ENCODE data around the gene TBC1D1.
A peak's percentile ranks its signal among the peaks of the same experiment; 100 is the strongest.

TBC1D1 gene

DNA sequence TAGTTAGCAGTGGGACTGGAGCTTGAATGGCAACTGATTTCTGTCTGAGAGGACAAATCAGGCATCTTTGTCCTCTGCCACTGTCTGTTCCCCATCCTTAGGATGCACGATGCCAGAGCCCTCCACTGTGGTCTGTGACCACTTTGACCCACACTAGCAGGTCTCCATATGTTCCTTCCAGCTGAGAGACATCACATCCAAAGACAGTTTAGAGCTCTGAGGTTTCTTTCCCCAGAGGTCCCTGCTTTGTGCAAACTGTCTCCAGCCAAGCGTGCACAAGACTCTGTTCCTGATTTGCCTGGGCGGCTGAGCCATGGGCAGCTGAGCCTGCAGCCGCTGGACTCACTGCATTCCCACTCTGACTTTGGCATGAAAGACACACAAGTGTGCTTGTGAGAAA lies 167.3 kb downstream of the TBC1D1 start:
- no peak for TF ChIP-seq ZNF155 (tag by site-specific recombination; IDR thresholded peaks at IDR 0.05)
- TF ChIP-seq EGR2 (tag by site-specific recombination; IDR thresholded peaks at IDR 0.05; ENCODE audit: low read depth), result peak; percentile 39; the same call in 1 of the 2 replicates
- peak; percentile 60 for TF ChIP-seq ZFHX2 (tag by site-specific recombination; conservative IDR thresholded peaks at IDR 0.05)
- ChIA-PET POLR2A (no interaction called here), CTCF (no interaction called here)
- H3K27ac ChIP-seq (ENCODE audit: extremely low read depth, low read depth, low read length), result no peak overlapping the region
- no peaks in the 10 kb centered on the region for H3K9me3 ChIP-seq (ENCODE audit: control insufficient read depth, insufficient read depth, low read depth, low read length)
- no peaks in the 10 kb centered on the region for H3K4me1 ChIP-seq (ENCODE audit: control insufficient read depth, insufficient read depth, low read length)
- H3K36me3 ChIP-seq (ENCODE audit: control insufficient read depth in 2 of 2, insufficient read depth in 1 of 2, low read length in 2 of 2), result peaks cover 0 to 34% of the 10 kb centered on the region in 2 experiments; a peak in 1 of 3 replicates
- H3K4me3 ChIP-seq (ENCODE audit: low read depth, low read length), result no peak overlapping the region

DNA sequence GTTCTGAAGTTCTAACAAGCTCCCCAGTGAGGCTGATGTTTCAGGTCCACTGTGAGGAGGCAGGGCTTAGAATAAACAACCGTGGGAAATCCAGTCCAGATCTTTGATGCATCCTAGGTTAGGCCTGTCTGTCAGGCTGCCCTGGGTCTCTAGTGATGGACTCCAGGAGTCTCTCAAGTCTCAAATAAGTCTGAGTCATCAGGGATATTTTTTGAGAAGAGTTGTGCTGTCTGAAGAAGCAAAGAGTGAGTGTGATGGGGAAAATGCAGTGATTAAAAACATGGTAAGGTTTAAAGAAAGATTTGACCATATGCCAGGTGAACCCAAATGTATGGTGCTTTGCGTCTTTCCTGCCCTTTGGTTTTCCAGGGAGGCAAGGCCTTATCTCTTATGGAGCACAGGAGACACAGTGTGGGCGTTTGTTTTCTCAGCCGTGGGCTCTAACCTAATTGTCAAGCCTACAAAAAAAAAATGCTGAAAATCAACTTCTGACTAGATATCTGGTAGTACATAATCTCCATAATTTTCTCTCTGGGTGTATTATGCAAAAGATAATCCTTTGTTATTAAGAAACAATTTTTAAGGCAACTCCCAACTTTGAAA lies 170.0 kb downstream of the TBC1D1 start:
- H3K4me1 ChIP-seq (ENCODE audit: control insufficient read depth, insufficient read depth, low read length), result no peaks in the 10 kb centered on the region
- H3K27ac ChIP-seq (ENCODE audit: extremely low read depth, low read depth, low read length), result no peak overlapping the region
- CTCF ChIA-PET, result interaction anchor here (0.6 to 2.2 kb wide), 9 partner anchors 10 to 993 kb away, joined by 3 to 10 read pairs (median 3); no protein-coding TSS in a partner anchor
- TF ChIP-seq, protein P1, sequence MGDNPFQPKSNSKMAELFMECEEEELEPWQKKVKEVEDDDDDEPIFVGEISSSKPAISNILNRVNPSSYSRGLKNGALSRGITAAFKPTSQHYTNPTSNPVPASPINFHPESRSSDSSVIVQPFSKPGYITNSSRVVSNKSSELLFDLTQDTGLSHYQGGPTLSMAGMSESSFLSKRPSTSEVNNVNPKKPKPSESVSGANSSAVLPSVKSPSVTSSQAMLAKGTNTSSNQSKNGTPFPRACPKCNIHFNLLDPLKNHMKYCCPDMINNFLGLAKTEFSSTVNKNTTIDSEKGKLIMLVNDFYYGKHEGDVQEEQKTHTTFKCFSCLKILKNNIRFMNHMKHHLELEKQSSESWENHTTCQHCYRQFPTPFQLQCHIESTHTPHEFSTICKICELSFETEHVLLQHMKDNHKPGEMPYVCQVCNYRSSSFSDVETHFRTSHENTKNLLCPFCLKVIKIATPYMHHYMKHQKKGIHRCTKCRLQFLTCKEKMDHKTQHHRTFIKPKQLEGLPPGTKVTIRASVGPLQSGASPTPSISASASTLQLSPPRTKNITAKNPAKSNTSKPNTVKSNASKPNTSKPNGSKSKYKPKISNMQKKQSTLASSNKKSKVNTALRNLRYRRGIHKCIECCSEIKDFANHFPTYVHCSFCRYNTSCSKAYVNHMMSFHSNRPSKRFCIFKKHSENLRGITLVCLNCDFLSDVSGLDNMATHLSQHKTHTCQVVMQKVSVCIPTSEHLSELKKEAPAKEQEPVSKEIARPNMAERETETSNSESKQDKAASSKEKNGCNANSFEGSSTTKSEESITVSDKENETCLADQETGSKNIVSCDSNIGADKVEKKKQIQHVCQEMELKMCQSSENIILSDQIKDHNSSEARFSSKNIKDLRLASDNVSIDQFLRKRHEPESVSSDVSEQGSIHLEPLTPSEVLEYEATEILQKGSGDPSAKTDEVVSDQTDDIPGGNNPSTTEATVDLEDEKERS (tag by site-specific recombination; IDR thresholded peaks at IDR 0.05), result no peak
- TF ChIP-seq ZNF302 (tag by site-specific recombination; IDR thresholded peaks at IDR 0.05; ENCODE audit: low read depth), result no peak
- TF ChIP-seq GLIS1 (tag by site-specific recombination; IDR thresholded peaks at IDR 0.05), result peak; percentile 41; the same call in 1 of the 2 replicates
- TF ChIP-seq ZNF776 (tag by site-specific recombination; IDR thresholded peaks at IDR 0.05; ENCODE audit: borderline replicate concordance), result no peak
- peak; percentile 68 for TF ChIP-seq ZFHX2 (tag by site-specific recombination; conservative IDR thresholded peaks at IDR 0.05)
- TF ChIP-seq, protein P2, sequence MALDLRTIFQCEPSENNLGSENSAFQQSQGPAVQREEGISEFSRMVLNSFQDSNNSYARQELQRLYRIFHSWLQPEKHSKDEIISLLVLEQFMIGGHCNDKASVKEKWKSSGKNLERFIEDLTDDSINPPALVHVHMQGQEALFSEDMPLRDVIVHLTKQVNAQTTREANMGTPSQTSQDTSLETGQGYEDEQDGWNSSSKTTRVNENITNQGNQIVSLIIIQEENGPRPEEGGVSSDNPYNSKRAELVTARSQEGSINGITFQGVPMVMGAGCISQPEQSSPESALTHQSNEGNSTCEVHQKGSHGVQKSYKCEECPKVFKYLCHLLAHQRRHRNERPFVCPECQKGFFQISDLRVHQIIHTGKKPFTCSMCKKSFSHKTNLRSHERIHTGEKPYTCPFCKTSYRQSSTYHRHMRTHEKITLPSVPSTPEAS (tag by site-specific recombination; IDR thresholded peaks at IDR 0.05), result no peak
- no peak for TF ChIP-seq SP7 (tag by site-specific recombination; IDR thresholded peaks at IDR 0.05)
- TF ChIP-seq EGR2 (tag by site-specific recombination; IDR thresholded peaks at IDR 0.05; ENCODE audit: low read depth), result peak; percentile 57; the same call in 1 of the 2 replicates
- TF ChIP-seq, protein P3, sequence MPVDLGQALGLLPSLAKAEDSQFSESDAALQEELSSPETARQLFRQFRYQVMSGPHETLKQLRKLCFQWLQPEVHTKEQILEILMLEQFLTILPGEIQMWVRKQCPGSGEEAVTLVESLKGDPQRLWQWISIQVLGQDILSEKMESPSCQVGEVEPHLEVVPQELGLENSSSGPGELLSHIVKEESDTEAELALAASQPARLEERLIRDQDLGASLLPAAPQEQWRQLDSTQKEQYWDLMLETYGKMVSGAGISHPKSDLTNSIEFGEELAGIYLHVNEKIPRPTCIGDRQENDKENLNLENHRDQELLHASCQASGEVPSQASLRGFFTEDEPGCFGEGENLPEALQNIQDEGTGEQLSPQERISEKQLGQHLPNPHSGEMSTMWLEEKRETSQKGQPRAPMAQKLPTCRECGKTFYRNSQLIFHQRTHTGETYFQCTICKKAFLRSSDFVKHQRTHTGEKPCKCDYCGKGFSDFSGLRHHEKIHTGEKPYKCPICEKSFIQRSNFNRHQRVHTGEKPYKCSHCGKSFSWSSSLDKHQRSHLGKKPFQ (tag by site-specific recombination; IDR thresholded peaks at IDR 0.05), result no peak
- no peak for TF ChIP-seq ZNF777 (tag by site-specific recombination; IDR thresholded peaks at IDR 0.05; ENCODE audit: borderline replicate concordance)
- no peak for TF ChIP-seq HOXC10 (CRISPR knock-in tag; IDR thresholded peaks at IDR 0.05)
- TF ChIP-seq, protein P4, sequence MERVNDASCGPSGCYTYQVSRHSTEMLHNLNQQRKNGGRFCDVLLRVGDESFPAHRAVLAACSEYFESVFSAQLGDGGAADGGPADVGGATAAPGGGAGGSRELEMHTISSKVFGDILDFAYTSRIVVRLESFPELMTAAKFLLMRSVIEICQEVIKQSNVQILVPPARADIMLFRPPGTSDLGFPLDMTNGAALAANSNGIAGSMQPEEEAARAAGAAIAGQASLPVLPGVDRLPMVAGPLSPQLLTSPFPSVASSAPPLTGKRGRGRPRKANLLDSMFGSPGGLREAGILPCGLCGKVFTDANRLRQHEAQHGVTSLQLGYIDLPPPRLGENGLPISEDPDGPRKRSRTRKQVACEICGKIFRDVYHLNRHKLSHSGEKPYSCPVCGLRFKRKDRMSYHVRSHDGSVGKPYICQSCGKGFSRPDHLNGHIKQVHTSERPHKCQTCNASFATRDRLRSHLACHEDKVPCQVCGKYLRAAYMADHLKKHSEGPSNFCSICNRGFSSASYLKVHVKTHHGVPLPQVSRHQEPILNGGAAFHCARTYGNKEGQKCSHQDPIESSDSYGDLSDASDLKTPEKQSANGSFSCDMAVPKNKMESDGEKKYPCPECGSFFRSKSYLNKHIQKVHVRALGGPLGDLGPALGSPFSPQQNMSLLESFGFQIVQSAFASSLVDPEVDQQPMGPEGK (tag by site-specific recombination; IDR thresholded peaks at IDR 0.05), result no peak
- peaks cover 0 to 14% of the 10 kb centered on the region in 2 experiments; a peak in 1 of 3 replicates for H3K36me3 ChIP-seq (ENCODE audit: control insufficient read depth in 2 of 2, insufficient read depth in 1 of 2, low read length in 2 of 2)
- no peak overlapping the region for H3K4me3 ChIP-seq (ENCODE audit: low read depth, low read length)
- POLR2A ChIA-PET, result no interaction called here
- no peaks in the 10 kb centered on the region for H3K9me3 ChIP-seq (ENCODE audit: control insufficient read depth, insufficient read depth, low read depth, low read length)
